SU-DHL-6 (cell line): ENCODE measurements around the gene MKKS.

Source experiments
- CTCF ChIP-seq: fragments of 200-600 bp; sonication (generic); IDR thresholded peaks from one replicate; pipeline ENCODE4 v1.5.1; 2017; ENCODE audit warnings: antibody characterized with exemption, mild to moderate bottlenecking, low read length, moderate library complexity; ENCODE audit not compliant: insufficient read depth, poor library complexity, severe bottlenecking
- EZH2phosphoT487 ChIP-seq: fragments of 200-600 bp; sonication (generic), shearing (Covaris generic); conservative IDR thresholded peaks from 2 replicates; pipeline ENCODE4 v1.6.1; 2018; ENCODE audit warnings: mild to moderate bottlenecking, antibody characterized with exemption, low read length, moderate library complexity, mixed read lengths

GRCh38 chr20:10387686-10388085, 46.3 kb downstream of the MKKS start:
- TF ChIP-seq CTCF (no peak), EZH2phosphoT487 (no peak)
